ENCODE measurements around the gene FCAMR.

Gene FCAMR

DNA sequence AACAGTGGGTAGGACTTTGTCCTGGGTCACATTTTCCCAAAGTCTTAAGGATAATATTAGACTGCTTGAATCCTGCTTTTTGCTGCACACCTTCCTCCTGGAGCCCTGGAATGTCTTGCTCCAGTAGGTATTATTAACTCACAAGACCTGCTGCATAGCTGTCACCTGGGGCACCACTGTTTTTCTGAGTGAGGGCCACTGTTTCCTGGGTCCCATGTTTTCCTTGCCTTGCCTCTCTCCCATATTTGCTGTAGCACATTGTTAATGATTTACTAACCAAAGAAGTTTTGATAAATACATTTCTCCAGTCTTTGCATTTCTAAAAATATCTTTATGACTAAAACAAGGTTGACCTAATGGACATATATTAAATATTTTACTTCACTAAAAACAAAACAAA, 22.5 kb upstream of the FCAMR start:
- no peak for DNase-seq

DNA sequence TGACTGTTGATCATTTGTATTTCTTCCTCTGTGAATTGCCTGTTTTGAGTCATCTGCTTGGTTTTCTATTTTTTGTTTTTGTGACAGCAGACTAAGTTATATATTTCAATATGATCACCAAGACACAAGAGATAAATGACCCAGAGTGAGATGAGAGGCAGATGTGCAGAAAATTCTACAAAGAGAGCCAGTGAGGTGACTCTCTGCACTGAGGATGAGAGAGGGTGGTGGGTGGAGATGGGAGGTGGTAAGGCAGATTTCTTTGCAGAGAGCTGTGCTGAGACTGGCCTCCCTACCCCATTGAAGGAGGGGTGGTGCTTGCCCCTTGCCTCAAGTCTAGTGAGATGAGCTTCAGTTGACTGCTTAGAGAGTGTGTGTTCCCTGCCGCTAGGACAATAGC, 17.6 kb upstream of the FCAMR start:
- DNase-seq: no peak

GRCh38 chr1:206986885-206987284, 16.6 kb upstream of the FCAMR start:
- no peak for DNase-seq

- DNase-seq: no peak
Measured at GRCh38 chr1:206986402-206986801, 16.1 kb upstream of the FCAMR start.

DNA sequence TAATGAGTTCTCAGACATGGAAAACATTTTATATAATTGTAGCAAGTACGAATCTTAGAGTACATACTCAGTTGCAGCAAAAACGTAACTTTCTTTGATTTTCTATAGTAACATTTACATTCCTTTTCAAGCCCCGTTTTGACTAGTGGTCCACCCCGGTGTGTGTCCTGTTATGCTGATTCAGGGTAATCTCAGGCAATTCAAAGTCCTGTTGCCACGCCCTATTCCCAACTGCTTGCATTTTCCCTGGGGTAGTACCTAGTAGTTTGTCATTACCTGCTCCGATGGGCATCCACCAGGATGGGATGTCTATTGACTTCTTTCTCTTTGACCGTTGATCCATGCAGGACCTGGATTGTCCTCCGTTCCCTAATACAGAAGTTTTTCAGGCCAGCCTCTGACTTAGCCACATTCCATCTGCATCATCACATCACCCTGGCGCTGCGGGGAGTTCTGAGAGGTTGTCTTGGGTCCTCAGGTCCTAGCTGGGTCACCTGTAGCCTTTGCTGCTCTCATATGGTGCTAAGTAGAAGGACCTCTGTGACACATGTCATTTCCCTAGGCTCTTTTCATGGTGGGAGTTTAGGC, 15.0 kb upstream of the FCAMR start:
- no peak for DNase-seq

DNA sequence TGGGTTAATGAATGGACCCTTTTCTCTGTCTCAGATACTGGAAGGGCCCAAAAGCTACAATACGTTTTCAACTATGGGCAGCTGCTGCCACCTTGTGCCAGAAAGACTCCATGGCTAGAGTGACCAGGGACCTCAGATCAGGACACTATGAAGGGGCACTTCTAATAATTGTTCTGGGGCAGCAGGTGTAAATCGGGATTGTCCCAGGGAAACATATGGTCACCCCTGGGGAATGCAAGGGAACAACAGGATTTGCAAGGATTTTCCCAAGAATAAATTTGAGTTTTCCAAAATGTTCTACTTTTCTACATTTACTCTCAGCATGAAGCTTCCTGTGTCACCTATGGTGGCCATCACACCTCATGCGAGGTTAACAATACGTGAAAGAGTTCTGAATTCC, 12.0 kb upstream of the FCAMR start:
- DNase-seq: no peak

DNA sequence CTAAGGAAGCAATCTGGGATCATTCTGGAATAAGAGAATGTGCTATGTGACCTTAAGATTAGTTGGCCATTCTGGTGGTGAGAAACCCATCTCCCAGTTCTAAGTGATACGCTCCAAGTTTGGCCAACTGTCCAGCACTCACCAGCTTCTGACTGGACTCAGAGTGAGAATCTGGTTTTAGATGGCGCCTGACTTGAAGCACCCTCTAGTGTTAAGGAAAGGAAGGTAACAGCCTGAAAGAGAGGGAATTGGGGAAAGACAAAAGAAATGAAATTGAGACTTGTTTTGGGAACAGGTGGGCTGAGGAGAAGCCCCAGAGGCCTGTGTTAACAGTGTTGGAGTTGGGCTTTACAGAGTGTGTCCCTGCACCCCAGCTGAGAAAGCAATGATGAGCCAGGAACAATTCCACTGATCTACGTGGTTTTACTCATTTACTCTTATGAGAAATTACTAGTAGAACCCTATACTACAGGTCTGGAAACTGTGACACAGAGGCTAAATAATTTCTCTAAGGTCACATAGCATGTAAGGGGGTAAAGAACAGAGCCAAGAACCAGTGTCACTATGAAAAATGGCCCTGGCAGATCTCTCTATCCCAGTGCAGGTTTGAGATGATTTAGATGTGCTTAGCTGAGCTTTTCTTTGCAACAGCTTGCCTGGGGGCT, 9.3 kb upstream of the FCAMR start:
- no peak for DNase-seq

DNA sequence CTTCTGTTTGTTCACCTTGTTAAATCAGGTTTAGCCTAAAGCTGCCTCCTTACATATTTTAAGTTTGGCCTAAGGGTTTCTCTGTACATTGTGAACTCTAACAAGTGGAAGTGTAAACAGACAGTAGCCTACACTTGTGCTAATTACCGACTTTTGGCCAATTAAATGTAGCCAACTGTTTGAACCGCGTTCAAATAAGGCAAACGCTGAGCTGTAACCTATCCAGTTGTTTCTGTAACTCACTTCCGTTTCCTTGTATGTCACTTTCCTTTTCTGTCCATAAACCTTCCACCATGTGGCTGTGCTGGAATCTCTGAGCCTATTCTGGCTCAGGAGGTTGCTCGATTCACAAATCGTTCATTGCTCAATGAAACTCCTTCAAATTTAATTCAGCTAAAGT, 8.0 kb upstream of the FCAMR start:
- DNase-seq: no peak

DNA sequence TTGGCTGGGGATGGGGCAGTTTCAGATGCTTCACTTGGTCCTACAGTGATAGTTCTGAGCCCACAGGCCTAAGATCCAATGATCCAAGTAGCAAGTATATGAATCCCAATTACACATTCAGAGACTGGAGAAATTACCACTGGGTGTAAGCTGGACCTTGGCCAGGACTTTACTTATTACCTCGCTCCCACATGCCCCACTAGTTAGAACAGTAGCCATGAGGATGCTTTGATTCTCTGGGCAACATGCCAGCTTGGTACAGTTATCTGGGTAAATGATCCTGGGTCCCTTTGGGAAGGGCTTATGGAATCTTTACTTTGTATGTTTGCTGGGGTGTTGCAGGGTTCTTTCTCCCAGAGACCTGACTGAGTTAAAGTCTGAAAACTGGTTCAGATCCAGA, 5.0 kb upstream of the FCAMR start:
- DNase-seq: no peak

DNA sequence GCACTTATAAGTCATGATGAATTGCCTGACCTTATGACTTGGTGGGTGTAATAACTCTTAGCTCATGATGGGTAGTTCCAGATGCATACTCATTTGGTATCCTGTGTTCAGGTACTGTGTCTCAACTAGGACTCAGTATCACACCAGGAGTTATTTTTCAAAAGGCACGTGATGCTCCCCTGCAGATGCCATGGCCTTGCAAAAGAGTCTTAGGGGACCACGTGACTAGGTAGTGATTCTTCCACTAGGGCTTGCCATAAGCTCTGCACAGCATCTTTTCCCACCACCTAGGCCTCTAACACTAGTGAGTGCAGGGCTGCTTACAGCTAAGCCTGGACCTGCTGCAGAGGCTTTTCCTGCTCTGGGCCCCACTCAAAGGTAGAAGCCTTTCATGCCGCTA, 3.9 kb upstream of the FCAMR start:
- DNase-seq: no peak

DNA sequence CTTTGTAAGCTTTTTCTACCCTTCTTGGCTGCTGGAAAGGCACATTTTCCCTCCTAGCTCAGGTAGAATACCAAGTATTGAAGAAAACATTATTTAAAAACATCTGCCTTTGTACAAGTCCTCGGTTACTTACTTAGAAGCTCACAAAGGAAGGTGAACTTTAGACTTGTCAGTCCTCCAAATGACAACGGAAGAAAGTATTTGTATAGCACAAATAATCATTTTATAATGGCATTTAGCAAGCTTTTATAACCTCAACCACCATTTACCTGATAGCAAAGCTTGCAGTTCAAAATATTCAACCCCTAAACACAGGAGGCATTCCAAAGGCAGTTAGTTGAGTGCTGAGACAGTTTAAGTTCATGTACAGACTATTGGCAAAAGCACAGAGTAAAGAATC, 2.5 kb upstream of the FCAMR start:
- no peak for DNase-seq

DNA sequence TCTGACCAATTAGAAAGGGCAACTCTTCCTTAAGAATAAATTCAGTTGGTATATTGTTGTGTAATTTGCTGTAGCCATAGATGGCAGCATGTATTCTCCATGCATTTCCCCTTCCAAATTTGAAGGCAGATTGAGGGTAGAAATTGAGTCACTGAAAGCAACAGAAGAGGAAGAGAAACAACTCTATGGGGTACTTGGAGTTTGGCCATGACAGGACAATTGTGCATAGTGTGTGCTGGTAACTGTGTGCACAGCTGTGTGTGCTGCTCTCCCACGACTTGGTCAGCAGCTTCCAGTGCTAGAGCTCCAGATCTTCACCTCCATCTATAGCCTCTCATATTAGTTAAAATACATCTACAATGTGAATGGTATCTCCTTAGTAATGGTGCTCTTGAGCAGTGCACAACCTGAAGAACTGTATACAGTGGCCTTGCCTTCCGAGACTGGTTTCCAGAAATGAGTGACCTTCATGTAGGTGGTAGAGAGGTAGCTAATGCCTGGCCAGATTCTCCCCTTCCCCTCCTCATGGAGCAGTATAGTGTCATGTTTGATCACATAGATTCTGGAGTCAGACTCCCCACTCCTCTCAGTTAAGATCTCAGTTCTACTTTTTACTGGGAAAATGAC, 882 bp upstream of the FCAMR start:
- no peak for DNase-seq

- DNase-seq: no peak
Measured at GRCh38 chr1:206969090-206969489, 1.2 kb downstream of the FCAMR start.

DNA sequence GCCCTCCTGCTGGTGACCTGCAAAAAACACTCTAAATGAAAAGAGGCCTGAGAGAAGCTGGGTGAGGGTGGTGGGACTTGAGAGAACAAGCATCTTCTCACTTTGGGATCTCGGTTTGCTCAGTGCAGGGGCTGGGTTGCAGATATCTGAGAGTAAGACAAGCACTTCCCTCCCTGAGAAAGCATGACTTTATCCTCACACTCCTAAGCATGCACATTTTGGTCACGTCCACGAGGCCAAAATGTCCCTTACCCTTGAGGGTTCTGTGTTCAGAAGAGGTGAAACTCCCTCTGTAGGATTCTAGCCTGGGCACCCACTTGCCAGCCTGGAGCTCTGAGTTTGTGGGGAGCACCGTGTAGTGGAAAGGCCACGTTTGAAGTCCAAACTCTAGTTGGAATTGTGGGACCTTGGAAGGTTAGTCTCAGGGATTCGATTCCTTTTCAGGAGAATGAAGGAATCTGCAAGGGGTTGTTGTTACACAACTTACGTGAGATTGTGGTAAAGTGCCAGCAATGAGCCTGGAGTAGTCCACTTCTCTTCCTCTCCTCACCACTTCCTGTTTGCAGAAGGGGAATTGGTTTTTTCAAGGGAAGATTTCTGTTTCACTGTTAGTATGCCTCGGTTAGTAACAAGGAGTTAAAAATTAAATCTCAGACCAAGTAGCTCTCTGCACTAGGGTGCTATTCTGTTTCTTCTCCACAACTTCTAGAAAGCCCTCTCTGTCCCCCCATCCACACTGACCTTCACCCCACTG, 3.0 kb downstream of the FCAMR start:
- no peak for DNase-seq

DNA sequence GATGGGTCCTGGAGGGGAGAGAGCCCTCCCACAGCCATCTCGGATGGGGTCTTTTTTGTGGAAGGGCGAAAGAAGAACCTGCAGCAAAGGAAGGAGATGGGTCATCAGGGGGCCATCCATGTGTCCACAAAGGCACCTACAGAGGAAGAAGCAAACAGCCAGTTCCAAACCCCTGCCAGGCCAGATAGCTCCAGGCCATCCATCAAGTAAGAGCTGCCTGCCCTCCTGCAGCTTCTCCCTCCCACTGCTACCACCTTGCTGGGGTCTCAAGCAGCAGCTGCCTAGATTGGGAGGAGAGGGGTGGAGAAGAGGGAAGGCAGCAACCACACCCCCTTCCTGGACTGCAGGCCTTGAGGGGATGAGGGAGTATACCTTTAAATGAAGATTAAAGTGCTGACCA, 4.5 kb downstream of the FCAMR start:
- DNase-seq: no peak

- no peak for DNase-seq
Measured at GRCh38 chr1:206963740-206964139, 6.5 kb downstream of the FCAMR start.

DNA sequence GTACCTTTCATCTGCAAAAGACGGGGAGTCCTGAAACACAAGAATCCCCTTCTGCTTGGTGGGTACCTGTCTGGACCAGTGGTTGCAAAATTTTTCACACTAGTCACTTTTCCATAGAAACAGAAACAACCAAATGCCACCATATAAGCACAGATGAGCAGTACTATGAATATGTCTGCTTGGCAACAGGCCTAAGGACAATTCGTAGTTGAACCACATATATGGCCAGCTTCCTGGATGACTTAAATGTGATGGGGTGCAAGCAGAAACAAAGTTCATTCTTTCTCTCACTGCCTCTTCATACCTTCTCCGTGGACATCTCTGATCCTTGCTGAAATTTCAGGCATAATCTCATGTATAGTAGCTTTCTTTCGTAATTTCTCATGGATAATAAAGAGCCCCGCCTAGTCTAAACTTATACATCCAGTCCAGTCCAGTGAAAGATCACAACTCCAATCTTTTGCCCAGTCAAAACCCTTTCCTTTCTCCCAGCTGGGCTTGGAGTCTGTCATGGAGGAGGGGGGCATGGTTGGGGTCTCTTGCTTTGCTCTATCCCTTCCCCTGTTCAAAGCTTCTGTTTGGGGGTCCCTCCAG, 7.0 kb downstream of the FCAMR start:
- no peak for DNase-seq

- DNase-seq: no peak
Measured at GRCh38 chr1:206962272-206962671, 8.0 kb downstream of the FCAMR start.

- no peak for DNase-seq
Measured at GRCh38 chr1:206961668-206962067, 8.6 kb downstream of the FCAMR start.

DNA sequence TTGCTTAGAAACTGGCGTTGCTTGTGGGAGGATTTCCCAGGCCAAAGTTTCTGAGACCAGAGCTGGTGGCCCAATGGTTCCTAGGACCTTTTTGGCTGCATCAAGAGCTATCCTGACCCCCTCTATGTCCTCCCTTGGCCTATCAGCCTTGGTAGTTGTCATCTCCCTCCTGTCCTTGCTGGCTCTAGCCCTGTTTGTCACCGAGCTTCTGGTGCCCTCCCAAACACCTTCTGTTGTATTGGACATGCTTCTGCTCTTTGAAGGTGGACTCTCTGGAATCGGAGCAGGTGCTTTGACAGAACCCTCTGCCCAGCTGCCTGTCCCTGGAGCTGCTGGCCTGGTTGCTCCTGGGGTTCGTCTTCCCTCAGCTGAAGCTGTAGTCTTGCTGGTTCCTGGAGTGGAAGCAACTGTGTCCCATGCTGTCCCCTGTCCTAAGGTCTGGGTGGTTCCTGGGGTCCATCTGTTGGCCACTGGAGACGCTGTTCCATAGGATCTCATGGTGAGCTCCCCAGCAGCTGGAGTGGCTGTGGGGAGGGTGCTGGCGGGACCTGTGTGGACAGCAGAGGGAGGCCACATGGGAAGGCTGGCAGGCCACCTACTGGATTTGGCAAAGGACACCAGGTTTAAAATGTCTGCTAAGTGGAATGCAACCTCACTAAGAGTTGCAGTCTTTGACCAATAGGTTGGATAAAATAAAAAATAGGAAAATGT, 9.4 kb downstream of the FCAMR start:
- DNase-seq: no peak

DNA sequence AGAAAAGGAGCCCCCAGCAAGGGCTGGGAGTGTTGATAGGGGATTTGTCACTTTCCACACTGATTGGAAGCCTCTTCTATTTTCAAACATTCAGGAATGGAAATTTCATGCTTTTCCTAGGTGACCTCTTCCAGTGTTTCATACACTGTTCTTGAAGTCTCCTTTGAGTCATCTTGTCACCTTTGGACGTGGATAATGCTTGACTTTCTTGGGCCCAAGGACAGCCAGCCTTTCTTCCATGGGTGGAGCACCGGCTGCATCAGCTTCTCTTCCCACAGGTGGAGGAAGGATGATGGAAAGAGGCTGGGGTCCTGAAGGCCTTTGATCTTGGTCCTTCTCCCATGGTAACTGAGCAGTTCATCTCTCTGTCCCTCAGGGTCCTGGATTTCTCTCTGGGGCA, 12.1 kb downstream of the FCAMR start:
- no peak for DNase-seq

DNA sequence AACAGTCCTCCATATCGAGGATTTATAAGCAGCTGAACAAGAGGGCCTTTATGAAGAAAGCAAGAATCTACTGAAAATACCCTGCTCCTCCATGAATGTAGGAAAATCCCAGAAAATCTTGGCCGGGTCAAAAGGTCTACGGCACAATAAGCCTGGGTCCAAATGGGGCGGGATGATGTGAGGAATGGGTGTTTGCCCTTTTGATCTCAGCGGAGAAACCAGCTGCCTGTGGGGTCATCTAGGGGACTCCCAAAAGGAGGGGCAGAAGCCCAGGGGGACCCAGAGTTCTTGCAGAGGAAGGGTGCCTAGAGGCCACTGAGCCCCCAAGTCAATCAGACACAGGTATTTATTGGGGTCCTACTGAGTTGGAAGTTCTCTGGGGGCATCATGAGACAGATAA, 12.6 kb downstream of the FCAMR start:
- DNase-seq: no peak
